Activated CD4-positive, alpha-beta T cell treated with anti-CD3 and anti-CD28 coated beads, Interleukin-10, Interleukin-2, amounts not matched to agents 100 ng/mL and 50 ng/mL, durations not matched to agents 16 hours and 8 hours (primary cell): ENCODE measurements around the gene CDC27.
"Not testable (repeated sequence)": the region's sequence is repeated elsewhere in the genome, so short reads cannot be mapped to it uniquely, and the experiment has no call there.

Experiments used
- DNase-seq: peaks from one replicate; pipeline ENCODE4 v3.0.0-alpha.2; 2020

CDC27 gene

GRCh38 chr17:47126835-47127234 lies 62.3 kb downstream of the CDC27 start:
- DNase-seq = not testable (repeated sequence)

DNA sequence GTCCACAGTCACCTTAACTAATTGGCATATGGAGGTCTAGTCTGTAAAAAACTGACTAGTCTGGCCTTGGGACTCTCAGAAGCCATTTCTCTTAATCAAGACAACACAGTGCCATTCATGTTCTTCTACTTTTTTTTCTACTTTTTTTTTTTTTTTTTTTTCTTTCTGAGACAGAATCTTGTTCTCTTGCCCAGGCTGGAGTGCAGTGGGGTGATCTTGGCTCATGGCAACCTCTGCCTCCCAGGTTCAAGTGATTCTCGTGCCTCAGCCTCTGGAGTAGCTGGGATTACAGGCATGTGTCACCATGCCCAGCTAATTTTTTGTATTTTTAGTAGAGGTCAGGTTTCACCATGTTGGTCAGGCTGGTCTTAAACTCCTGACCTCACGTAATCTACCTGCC lies 65.8 kb downstream of the CDC27 start:
- DNase-seq = not testable (repeated sequence)

DNA sequence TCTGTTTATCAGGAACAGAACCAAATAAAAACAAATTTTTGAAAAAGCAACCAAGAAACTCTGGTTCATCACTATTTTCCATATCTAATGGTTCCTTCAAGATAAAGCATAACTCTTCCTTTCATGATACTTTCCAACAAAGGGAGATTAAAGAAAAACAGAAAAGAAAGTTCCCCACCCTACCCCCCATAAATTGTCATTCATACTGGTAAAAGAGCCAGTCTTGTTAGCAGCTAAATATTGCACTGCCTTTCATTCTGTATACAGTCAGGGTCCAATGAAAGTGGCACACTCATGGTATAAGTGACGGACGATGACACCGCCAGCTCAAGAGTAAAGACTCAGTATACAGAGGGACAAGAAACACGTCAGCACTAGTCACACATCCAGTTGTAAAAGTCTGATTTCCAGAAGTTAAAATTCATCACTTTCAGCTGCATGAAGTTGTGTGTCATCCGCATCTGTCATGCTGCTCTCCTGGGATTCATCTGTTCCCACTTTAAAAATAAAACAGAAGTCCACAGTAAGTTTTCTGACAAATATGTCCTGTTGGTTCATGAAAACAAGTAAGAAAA lies 68.5 kb downstream of the CDC27 start:
- no peak for DNase-seq

DNA sequence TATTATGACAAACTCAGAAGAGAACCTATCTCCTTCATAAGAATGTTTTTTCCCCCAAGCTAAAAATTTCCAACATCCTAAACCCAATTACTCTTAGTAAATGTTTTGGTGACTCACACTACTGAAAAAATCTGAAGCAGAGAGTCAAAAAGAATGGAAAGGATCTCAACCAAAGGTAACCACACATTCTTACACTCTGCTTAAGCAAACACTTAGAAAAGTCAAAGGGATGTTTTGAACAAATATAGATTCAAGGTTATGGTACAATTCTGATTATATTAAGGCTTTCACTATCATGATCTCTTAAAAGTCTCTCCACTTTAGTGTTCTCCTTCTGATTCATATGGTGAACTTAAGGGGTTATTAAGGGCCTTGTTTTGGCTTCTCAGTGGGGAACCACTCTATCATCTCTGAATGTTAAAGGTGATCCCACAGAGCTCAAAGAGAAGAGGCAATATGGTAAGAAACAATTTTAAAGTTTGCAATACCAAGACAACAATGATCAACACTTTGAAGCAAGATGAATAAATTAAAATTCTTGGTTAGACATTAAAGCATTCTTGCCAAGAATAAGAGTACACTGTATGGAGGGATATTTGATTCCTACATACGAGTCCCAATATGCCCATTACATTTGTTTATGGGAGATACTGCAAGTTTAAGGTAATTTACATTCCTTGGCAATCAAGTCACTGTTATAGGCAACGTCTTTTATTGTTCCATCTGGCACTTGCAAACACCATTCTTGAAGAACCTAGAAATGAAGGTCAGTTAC lies 69.2 kb downstream of the CDC27 start:
- peak; percentile 8 for DNase-seq

GRCh38 chr17:47117386-47117785 lies 71.7 kb downstream of the CDC27 start:
- DNase-seq = no peak

GRCh38 chr17:47106130-47106529 lies 83.0 kb downstream of the CDC27 start:
- no peak for DNase-seq

- DNase-seq = not testable (repeated sequence)
Observed at GRCh38 chr17:47105246-47105645, 83.8 kb downstream of the CDC27 start.

DNA sequence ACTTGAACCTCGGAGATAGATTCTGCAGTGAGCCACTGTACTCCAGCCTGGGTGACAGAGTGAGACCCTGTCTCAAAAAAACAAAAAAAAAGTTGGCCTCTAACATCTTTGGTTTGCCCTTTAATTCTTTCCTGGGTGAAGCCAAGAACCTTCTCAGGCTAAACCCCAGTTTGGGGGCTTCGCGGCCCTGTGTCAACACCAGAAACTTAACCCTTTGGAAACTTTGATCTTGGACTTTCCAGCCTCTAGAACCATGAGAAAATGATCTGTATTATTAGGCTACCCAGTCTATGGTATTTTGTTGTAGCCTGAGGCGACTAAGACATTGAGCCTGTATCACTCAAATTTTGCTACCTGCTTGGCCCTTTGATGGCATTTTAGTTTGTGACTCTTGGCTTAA lies 86.2 kb downstream of the CDC27 start:
- no peak for DNase-seq

GRCh38 chr17:47099987-47100711 lies 88.9 kb downstream of the CDC27 start:
- DNase-seq = peak; percentile 95

GRCh38 chr17:47099451-47099986 lies 89.6 kb downstream of the CDC27 start:
- DNase-seq = no peak

DNA sequence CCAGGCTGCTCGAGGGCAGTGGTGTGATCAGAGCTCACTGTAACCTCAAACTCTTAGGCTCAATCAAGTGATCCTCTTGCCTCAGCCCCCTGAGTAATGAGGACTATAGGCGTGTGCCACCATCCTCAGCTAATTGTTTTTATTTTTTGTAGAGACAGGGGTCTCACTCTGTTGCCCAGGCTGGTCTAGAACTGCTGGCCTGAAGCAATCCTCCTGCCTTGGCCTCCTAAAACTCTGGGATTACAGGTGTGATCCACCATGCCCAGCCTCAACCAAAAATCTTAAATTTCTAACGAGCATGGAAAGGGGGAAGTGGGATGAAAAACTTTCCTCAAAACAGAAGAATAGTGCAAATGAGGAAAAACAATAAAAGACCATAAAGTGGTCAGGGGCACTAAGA lies 92.8 kb downstream of the CDC27 start:
- no peak for DNase-seq

DNA sequence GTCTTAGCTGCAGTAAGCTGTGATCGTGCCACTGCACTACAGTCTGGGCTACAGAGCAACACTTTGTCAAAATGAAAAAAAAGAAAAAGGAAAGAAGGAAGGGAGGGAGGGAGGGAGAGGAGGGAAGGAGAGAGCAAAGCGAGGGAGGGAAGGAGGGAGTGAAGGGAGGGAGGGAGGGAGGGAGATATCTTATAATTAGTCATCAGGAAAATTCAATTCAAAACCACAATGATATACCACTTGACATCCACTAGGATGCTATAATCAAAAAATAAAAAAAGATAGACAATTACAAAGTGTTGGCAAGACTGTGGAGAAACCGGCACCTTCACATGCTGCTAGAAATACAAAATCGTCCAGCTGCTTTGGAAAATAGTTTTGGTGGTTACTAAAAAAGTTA lies 93.8 kb downstream of the CDC27 start:
- no peak for DNase-seq

- no peak for DNase-seq
Observed at GRCh38 chr17:47087093-47087492, 102.0 kb downstream of the CDC27 start.

- no peak for DNase-seq
Observed at GRCh38 chr17:47085736-47086135, 103.4 kb downstream of the CDC27 start.

- DNase-seq = no peak
Observed at GRCh38 chr17:47078801-47079200, 110.3 kb downstream of the CDC27 start.

- no peak for DNase-seq
Observed at GRCh38 chr17:47077576-47077975, 111.5 kb downstream of the CDC27 start.

DNA sequence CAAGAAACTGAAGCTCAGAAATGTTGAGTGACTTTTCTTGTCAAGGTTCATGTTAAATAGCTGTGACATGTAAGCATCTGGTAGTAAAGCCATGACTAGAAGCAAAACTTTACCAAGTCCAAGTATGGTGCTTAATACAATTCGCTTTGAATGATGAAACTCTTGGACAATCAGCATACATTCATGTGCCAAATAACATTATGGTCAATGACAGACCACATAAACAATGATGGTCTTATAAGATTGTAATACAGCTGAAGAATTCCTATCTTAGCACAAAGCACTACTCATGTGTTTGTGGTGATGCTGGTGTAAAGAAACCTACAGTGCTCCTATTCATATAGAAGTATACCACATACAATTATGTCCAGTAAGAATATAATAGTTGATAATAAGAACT lies 112.9 kb downstream of the CDC27 start:
- DNase-seq = no peak

- not testable (repeated sequence) for DNase-seq
Observed at GRCh38 chr17:47074361-47074760, 114.7 kb downstream of the CDC27 start.

GRCh38 chr17:47073629-47074028 lies 115.5 kb downstream of the CDC27 start:
- not testable (repeated sequence) for DNase-seq

GRCh38 chr17:47072886-47073285 lies 116.2 kb downstream of the CDC27 start:
- DNase-seq = no peak

GRCh38 chr17:47071171-47071570 lies 117.9 kb downstream of the CDC27 start:
- DNase-seq = not testable (repeated sequence)

DNA sequence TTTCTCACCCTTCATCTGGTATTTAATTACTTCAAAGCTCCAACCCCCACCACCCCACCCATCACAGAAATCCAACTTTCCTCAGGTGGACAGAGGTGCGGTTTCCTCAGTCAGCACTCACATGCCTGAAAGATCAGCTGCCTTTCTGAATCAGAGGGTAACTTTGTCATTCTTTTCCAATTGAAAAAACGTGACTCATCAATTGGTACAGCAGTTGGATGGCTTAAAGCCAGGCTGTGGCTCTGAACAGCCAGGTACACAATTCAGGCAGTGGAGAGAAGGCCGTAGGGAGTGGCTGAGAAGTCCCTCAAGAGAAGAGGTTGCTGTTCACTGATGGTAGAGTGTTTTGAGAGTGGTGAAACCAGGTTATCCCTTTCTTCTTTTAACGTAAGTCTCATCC lies 118.8 kb downstream of the CDC27 start:
- DNase-seq = not testable (repeated sequence)
